ENCODE results near the gene CLDN25. TPM values are rescaled to one million over a fixed set of nuclear protein-coding genes. Genes with fewer than 3 reads are reported as not detected.

The CLDN25 gene
- total RNA-seq, 1 donor from 2014 or later: not detected

- Histone ChIP-seq H3K36me3 (ENCODE audit: control insufficient read depth, insufficient read depth, low read length) (peaks cover 2% of the 10 kb centered on the region), H3K27me3 (ENCODE audit: control insufficient read depth, insufficient read depth, low read length) (no peaks in the 10 kb centered on the region), H3K4me3 (ENCODE audit: low read depth, low read length) (no peak overlapping the region)
- DNase-seq (ENCODE audit: low read depth) (peak; percentile 44), FAIRE-seq (no peak)
- TF ChIP-seq CTCF (IDR thresholded peaks at IDR 0.05; ENCODE audit: insufficient read depth, low read length, severe bottlenecking): peak; percentile 58
These were observed 17.2 kb downstream of the CLDN25 start for GRCh38 chr11:113796663-113797259.

- Histone ChIP-seq H3K36me3 (ENCODE audit: control insufficient read depth, insufficient read depth, low read length) (peaks cover 2% of the 10 kb centered on the region), H3K27me3 (ENCODE audit: control insufficient read depth, insufficient read depth, low read length) (no peaks in the 10 kb centered on the region), H3K4me3 (ENCODE audit: low read depth, low read length) (no peak overlapping the region)
- DNase-seq (ENCODE audit: low read depth): no peak
- TF ChIP-seq CTCF (IDR thresholded peaks at IDR 0.05; ENCODE audit: insufficient read depth, low read length, severe bottlenecking): no peak
- no peak for FAIRE-seq
These were observed 23.0 kb downstream of the CLDN25 start for GRCh38 chr11:113802621-113803020.

GRCh38 chr11:113805640-113806039 is 26.0 kb downstream of the CLDN25 start:
- Histone ChIP-seq H3K27me3 (ENCODE audit: control insufficient read depth, insufficient read depth, low read length) (no peaks in the 10 kb centered on the region), H3K4me3 (ENCODE audit: low read depth, low read length) (no peak overlapping the region), H3K36me3 (ENCODE audit: control insufficient read depth, insufficient read depth, low read length) (peaks cover 3% of the 10 kb centered on the region)
- FAIRE-seq (no peak), DNase-seq (ENCODE audit: low read depth) (no peak)
- TF ChIP-seq CTCF (IDR thresholded peaks at IDR 0.05; ENCODE audit: insufficient read depth, low read length, severe bottlenecking): no peak

- peaks cover 3% of the 10 kb centered on the region for H3K36me3 ChIP-seq (ENCODE audit: control insufficient read depth, insufficient read depth, low read length)
- peak; percentile 51 for TF ChIP-seq CTCF (IDR thresholded peaks at IDR 0.05; ENCODE audit: insufficient read depth, low read length, severe bottlenecking)
These were observed 26.8 kb downstream of the CLDN25 start for GRCh38 chr11:113806406-113806805.

GRCh38 chr11:113808931-113809330 is 29.3 kb downstream of the CLDN25 start:
- DNase-seq (ENCODE audit: low read depth) (no peak), FAIRE-seq (no peak)
- no peak overlapping the region for H3K4me3 ChIP-seq (ENCODE audit: low read depth, low read length)
- H3K36me3 ChIP-seq (ENCODE audit: control insufficient read depth, insufficient read depth, low read length): peaks cover 4% of the 10 kb centered on the region
- no peak for TF ChIP-seq CTCF (IDR thresholded peaks at IDR 0.05; ENCODE audit: insufficient read depth, low read length, severe bottlenecking)
- H3K27me3 ChIP-seq (ENCODE audit: control insufficient read depth, insufficient read depth, low read length): no peaks in the 10 kb centered on the region

More at GRCh38 chr11:113806406-113806805, 26.8 kb downstream of the CLDN25 start:
- Histone ChIP-seq H3K4me3 (ENCODE audit: low read depth, low read length) (no peak overlapping the region), H3K27me3 (ENCODE audit: control insufficient read depth, insufficient read depth, low read length) (no peaks in the 10 kb centered on the region)
- FAIRE-seq (no peak), DNase-seq (ENCODE audit: low read depth) (peak; percentile 29)

- DNase-seq (ENCODE audit: low read depth) (no peak), FAIRE-seq (no peak)
- H3K36me3 ChIP-seq (ENCODE audit: control insufficient read depth, insufficient read depth, low read length): peaks cover 1% of the 10 kb centered on the region
- no peak overlapping the region for H3K4me3 ChIP-seq (ENCODE audit: low read depth, low read length)
- no peaks in the 10 kb centered on the region for H3K27me3 ChIP-seq (ENCODE audit: control insufficient read depth, insufficient read depth, low read length)
- no peak for TF ChIP-seq CTCF (IDR thresholded peaks at IDR 0.05; ENCODE audit: insufficient read depth, low read length, severe bottlenecking)
These were observed 34.6 kb downstream of the CLDN25 start for GRCh38 chr11:113814181-113814580.
